Stimulated activated CD4-positive, alpha-beta T cell treated with anti-CD3 and anti-CD28 coated beads, TNF-alpha, amount 100 ng/mL, for 1 hour (primary cell): ENCODE results near the gene RIC1.
"Not testable (repeated sequence)": the region's sequence is repeated elsewhere in the genome, so short reads cannot be mapped to it uniquely, and the experiment has no call there.

Source experiments
- DNase-seq, 3 donors: peaks; one replicate each; pipeline ENCODE4 v3.0.0-alpha.2; 2020; ENCODE audit warnings: low read depth in 3 of 3, low spot score in 1 of 3

RIC1 gene

GRCh38 chr9:5719100-5719926 lies 90.4 kb downstream of the RIC1 start:
- no peak for DNase-seq

- DNase-seq: no peak
These were observed 91.2 kb downstream of the RIC1 start for GRCh38 chr9:5720151-5720550.

- no peak for DNase-seq
These were observed 92.6 kb downstream of the RIC1 start for GRCh38 chr9:5721279-5722087.

- DNase-seq: not testable (repeated sequence)
These were observed 93.8 kb downstream of the RIC1 start for GRCh38 chr9:5722679-5723078.

GRCh38 chr9:5735072-5735471 lies 106.2 kb downstream of the RIC1 start:
- DNase-seq: no peak

GRCh38 chr9:5736563-5737346 lies 107.8 kb downstream of the RIC1 start:
- no peak for DNase-seq

GRCh38 chr9:5743109-5743508 lies 114.2 kb downstream of the RIC1 start:
- no peak for DNase-seq

- no peak for DNase-seq
These were observed 119.5 kb downstream of the RIC1 start for GRCh38 chr9:5748438-5748837.

GRCh38 chr9:5749306-5749705 lies 120.4 kb downstream of the RIC1 start:
- DNase-seq: no peak

GRCh38 chr9:5750569-5750968 lies 121.7 kb downstream of the RIC1 start:
- DNase-seq: no peak

- DNase-seq: no peak
These were observed 127.7 kb downstream of the RIC1 start for GRCh38 chr9:5756633-5757032.

- DNase-seq: no peak
These were observed 131.4 kb downstream of the RIC1 start for GRCh38 chr9:5760338-5760737.

- no peak for DNase-seq
These were observed 133.5 kb downstream of the RIC1 start for GRCh38 chr9:5762421-5762820.

GRCh38 chr9:5764130-5764868 lies 135.4 kb downstream of the RIC1 start:
- no peak for DNase-seq

- no peak for DNase-seq
These were observed 139.3 kb downstream of the RIC1 start for GRCh38 chr9:5767968-5768932.

GRCh38 chr9:5773324-5773999 lies 144.6 kb downstream of the RIC1 start:
- DNase-seq: no peak

GRCh38 chr9:5778805-5779204 lies 149.9 kb downstream of the RIC1 start:
- no peak for DNase-seq

GRCh38 chr9:5779705-5780218 lies 150.9 kb downstream of the RIC1 start:
- not testable (repeated sequence) for DNase-seq

- not testable (repeated sequence) for DNase-seq
These were observed 154.5 kb downstream of the RIC1 start for GRCh38 chr9:5783420-5783819.
